ENCODE data around the gene HORMAD2. TPM values are rescaled to one million over a fixed set of nuclear protein-coding genes. Genes with fewer than 3 reads are reported as not detected.

Gene HORMAD2
- total RNA-seq, 1 experiment from 2014 or later = not detected

DNA sequence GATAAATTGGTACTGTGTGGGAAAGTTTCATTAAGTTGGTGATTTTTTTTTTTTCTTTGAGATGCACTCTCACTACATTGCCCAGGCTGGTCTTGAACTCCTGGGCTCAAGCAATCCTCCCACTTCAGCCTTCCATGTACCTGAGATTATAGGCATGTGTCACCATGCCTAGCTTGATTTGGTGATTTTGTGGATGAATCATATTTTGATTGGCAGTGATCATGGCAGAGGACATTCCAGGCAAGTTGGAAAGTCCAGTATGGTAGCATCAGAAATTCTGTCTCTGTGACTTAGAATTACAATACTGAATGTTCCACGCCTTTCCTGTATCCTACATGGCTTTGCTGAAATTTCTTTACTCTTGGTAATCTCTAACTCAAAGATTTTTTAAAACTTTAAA lies 49.4 kb downstream of the HORMAD2 start:
- Histone ChIP-seq H3K79me2 (ENCODE audit: low read depth) (no peaks in the 10 kb centered on the region), H4K20me1 (ENCODE audit: insufficient read depth) (no peaks in the 10 kb centered on the region), H3K4me1 (replicated peaks; ENCODE audit: insufficient read depth) (no peaks in the 10 kb centered on the region; the same call in 1 of the 2 replicates), H3K9me3 (ENCODE audit: insufficient read depth, low read depth) (no peaks in the 10 kb centered on the region), H3K4me3 (no peak overlapping the region), H3K27ac (no peak overlapping the region), H3K4me2 (no peak overlapping the region), H2AFZ (no peak overlapping the region), H3K27me3 (ENCODE audit: insufficient read depth, low read depth) (no peaks in the 10 kb centered on the region), H3K9me2 (ENCODE audit: insufficient read depth) (no peaks in the 10 kb centered on the region; the same call in 1 of the 2 replicates), H3K36me3 (ENCODE audit: low read depth) (no peaks in the 10 kb centered on the region), H3F3A (ENCODE audit: insufficient read depth, low read depth) (0 out of 2 replicates have a peak, but pooled peaks cover 13% of the 10 kb centered on the region)
- ChIA-PET CTCF (interaction anchor here (0.7 kb wide), 1 partner anchor 91 kb away, joined by 4 read pairs; no protein-coding TSS in a partner anchor), POLR2A (ENCODE audit: unreplicated experiment) (no interaction called here)
- TF ChIP-seq, protein P1, sequence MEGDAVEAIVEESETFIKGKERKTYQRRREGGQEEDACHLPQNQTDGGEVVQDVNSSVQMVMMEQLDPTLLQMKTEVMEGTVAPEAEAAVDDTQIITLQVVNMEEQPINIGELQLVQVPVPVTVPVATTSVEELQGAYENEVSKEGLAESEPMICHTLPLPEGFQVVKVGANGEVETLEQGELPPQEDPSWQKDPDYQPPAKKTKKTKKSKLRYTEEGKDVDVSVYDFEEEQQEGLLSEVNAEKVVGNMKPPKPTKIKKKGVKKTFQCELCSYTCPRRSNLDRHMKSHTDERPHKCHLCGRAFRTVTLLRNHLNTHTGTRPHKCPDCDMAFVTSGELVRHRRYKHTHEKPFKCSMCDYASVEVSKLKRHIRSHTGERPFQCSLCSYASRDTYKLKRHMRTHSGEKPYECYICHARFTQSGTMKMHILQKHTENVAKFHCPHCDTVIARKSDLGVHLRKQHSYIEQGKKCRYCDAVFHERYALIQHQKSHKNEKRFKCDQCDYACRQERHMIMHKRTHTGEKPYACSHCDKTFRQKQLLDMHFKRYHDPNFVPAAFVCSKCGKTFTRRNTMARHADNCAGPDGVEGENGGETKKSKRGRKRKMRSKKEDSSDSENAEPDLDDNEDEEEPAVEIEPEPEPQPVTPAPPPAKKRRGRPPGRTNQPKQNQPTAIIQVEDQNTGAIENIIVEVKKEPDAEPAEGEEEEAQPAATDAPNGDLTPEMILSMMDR (conservative IDR thresholded peaks at IDR 0.05) = no peak
- TF ChIP-seq EZH2 (IDR thresholded peaks at IDR 0.05; ENCODE audit: low read depth) = no peak
- no TSS peak for BruUV-seq (replicated peaks)
- intact Hi-C loops (cut with micrococcal nuclease; ENCODE audit: unreplicated experiment) = no loop called here
- peak in 1 of 2 experiments; percentile 40 for DNase-seq

DNA sequence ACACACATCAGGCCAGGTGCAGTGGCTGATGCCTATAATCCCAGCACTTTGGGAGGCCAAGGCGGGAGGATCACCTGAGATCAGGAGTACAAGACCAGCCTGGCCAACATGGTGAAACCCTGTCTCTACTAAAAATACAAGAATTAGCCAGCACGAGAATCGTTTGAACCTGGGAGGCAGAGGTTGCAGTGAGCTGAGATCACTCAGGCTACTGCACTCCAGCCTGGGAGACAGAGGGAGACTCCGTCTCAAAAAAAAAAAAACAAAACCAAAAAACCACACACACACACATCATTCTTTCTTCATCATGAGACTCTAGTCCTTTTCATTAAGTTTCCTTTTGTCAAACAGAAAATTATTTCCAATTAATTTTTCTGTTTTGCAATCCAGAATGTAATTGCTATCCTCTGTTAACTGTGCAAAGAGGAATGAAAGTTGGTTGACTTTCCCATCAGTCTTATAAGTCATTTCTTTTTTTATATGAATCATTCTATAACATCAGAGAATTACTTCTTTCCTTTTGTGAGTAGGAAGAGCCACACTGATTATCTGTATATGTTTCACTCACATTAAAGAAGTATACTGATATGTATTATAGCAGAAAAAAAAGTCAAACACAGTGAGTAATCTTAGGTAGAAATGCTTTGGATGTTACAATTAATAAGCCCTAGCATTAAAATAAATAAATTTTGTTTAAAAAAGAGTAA lies 52.2 kb downstream of the HORMAD2 start:
- Histone ChIP-seq H3K4me1 (replicated peaks; ENCODE audit: insufficient read depth) (no peaks in the 10 kb centered on the region; the same call in 1 of the 2 replicates), H3K27me3 (ENCODE audit: insufficient read depth, low read depth) (no peaks in the 10 kb centered on the region), H3F3A (ENCODE audit: insufficient read depth, low read depth) (0 out of 2 replicates have a peak, but pooled peaks cover 13% of the 10 kb centered on the region), H2AFZ (no peak overlapping the region), H3K36me3 (ENCODE audit: low read depth) (no peaks in the 10 kb centered on the region), H3K79me2 (ENCODE audit: low read depth) (no peaks in the 10 kb centered on the region), H3K27ac (no peak overlapping the region), H3K9me3 (ENCODE audit: insufficient read depth, low read depth) (no peaks in the 10 kb centered on the region), H3K9me2 (ENCODE audit: insufficient read depth) (no peaks in the 10 kb centered on the region; the same call in 1 of the 2 replicates), H3K4me3 (no peak overlapping the region), H4K20me1 (ENCODE audit: insufficient read depth) (no peaks in the 10 kb centered on the region), H3K4me2 (no peak overlapping the region)
- DNase-seq = no peak
- ChIA-PET CTCF (interaction anchor here (0.6 kb wide), 2 partner anchors 53 to 249 kb away, joined by 3 to 5 read pairs; no protein-coding TSS in a partner anchor), POLR2A (ENCODE audit: unreplicated experiment) (no interaction called here)
- no TSS peak for BruUV-seq (replicated peaks)
- intact Hi-C loops (cut with micrococcal nuclease; ENCODE audit: unreplicated experiment) = no loop called here
- TF ChIP-seq EZH2 (IDR thresholded peaks at IDR 0.05; ENCODE audit: low read depth) = no peak
- TF ChIP-seq, protein P1 (conservative IDR thresholded peaks at IDR 0.05) = no peak

DNA sequence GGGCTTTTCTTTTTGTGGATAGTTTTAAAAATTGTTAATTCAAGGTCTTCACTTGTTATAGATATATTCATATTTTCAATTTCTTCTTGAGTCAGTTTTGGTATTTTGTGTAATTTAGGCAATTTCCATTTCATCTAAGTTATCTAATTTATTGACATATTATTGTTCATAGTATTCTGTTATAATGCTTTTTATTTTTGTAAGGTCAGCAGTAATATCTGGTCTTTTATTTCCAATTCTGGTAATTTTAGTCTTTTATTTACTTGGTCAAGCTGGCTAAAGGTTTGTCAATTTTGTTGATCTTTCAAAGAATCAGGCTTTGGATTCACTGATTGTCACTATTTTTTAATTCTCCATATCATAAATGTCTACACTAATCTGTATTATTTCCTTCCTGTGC lies 60.1 kb downstream of the HORMAD2 start:
- POLR2A ChIA-PET (ENCODE audit: unreplicated experiment) = no interaction called here
- no peaks in the 10 kb centered on the region for H3K79me2 ChIP-seq (ENCODE audit: low read depth)
- intact Hi-C loops (cut with micrococcal nuclease; ENCODE audit: unreplicated experiment) = no loop called here

More for the DNA sequence above, 60.1 kb downstream of the HORMAD2 start:
- Histone ChIP-seq H3K9me3 (ENCODE audit: insufficient read depth, low read depth) (peaks cover 6% of the 10 kb centered on the region; the same call in 1 of the 2 replicates), H3K36me3 (ENCODE audit: low read depth) (no peaks in the 10 kb centered on the region), H3K4me3 (no peak overlapping the region), H3F3A (ENCODE audit: insufficient read depth, low read depth) (no peaks in the 10 kb centered on the region), H2AFZ (no peak overlapping the region), H4K20me1 (ENCODE audit: insufficient read depth) (no peaks in the 10 kb centered on the region), H3K27ac (no peak overlapping the region), H3K4me1 (replicated peaks; ENCODE audit: insufficient read depth) (no peaks in the 10 kb centered on the region), H3K27me3 (ENCODE audit: insufficient read depth, low read depth) (no peaks in the 10 kb centered on the region), H3K9me2 (ENCODE audit: insufficient read depth) (no peaks in the 10 kb centered on the region), H3K4me2 (no peak overlapping the region)
- no TSS peak for BruUV-seq (replicated peaks)
- no peak for TF ChIP-seq EZH2 (IDR thresholded peaks at IDR 0.05; ENCODE audit: low read depth)
- DNase-seq = no peak
- CTCF ChIA-PET = no interaction called here
